ENCODE results near the gene UMODL1.

The UMODL1 gene, protein sequence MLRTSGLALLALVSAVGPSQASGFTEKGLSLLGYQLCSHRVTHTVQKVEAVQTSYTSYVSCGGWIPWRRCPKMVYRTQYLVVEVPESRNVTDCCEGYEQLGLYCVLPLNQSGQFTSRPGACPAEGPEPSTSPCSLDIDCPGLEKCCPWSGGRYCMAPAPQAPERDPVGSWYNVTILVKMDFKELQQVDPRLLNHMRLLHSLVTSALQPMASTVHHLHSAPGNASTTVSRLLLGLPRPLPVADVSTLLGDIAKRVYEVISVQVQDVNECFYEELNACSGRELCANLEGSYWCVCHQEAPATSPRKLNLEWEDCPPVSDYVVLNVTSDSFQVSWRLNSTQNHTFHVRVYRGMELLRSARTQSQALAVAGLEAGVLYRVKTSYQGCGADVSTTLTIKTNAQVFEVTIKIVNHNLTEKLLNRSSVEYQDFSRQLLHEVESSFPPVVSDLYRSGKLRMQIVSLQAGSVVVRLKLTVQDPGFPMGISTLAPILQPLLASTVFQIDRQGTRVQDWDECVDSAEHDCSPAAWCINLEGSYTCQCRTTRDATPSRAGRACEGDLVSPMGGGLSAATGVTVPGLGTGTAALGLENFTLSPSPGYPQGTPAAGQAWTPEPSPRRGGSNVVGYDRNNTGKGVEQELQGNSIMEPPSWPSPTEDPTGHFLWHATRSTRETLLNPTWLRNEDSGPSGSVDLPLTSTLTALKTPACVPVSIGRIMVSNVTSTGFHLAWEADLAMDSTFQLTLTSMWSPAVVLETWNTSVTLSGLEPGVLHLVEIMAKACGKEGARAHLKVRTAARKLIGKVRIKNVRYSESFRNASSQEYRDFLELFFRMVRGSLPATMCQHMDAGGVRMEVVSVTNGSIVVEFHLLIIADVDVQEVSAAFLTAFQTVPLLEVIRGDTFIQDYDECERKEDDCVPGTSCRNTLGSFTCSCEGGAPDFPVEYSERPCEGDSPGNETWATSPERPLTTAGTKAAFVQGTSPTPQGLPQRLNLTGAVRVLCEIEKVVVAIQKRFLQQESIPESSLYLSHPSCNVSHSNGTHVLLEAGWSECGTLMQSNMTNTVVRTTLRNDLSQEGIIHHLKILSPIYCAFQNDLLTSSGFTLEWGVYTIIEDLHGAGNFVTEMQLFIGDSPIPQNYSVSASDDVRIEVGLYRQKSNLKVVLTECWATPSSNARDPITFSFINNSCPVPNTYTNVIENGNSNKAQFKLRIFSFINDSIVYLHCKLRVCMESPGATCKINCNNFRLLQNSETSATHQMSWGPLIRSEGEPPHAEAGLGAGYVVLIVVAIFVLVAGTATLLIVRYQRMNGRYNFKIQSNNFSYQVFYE

DNA sequence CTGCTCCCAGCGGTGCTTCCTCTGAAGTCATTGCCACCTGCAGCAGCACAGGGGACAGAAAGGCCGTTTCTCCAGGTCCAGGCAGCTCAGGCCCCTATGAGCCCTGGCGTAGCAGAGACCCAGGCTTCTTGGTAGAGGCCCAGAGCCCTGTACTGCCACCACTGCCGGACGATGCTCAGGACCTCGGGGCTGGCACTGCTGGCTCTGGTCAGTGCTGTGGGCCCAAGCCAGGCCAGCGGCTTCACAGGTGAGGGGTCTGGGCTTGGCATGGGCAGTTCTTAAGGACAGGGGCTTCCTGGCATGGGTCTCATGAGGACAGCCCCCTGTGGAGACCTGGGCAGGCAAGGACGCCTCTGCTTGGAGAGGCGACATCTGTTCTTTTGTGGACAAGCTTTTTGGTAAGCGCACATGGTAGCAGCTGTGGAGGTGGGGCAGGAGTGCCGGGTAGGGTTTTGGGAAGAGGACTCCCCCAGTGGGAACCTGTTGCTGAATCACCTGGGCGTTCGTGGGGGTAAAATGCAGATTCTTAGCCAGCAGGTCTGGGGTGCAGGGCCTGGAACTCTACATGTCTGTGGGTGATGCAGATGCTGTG, at the start of gene UMODL1:
TSS of gene UMODL1 (plus strand) at position 172 of the 592 bp plus-strand sequence. CDS start at position 172, 0 bp downstream.
- Mint-ChIP-seq H3K4me3 (no peak within 1 kb of the TSS), H3K27me3 (ENCODE audit: low read depth) (peaks cover 4% of the 10 kb centered on the region), H3K27ac (no peak within 1 kb of the TSS), H3K36me3 (ENCODE audit: low read depth) (no peaks in the 10 kb centered on the region), H3K9me3 (no peaks in the 10 kb centered on the region), H3K4me1 (ENCODE audit: low read depth) (no peaks in the 10 kb centered on the region)

DNA sequence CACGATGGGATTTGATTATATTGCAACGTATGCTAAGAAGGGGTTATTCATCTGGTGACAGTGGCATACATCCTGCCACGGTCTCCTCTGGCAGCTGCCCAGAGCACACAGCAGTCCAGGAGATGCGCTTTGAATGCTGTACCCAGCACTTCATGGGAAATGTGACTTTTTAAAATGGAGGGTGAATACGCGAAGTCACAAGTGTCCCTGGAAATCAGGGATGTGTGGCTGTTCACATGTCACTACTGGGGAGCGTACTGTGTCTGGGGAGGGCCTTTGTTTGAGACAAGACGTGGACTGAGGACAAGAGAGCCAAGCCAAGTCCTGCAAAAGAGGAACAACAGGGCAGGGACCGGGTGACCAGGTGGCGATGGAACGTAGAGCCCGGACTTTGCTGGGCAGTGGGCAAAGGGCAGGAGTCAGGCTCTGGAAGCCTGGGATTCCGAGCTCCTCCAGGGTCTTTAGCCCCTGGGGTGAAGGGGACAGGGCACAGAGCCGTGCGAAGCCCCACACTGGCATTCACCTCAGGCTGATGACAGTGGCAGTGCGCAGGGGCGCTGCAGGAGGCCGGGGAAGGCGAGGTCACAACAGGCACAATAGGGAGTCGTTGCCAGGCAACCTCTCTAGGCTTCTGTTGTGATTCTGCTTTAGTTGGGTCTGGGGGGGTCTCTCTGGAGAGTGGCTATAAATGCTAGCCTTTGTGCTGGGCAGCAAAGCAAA, 49.6 kb upstream of the UMODL1 start:
- H3K9me3 Mint-ChIP-seq, result no peaks in the 10 kb centered on the region
- no peak overlapping the region for H3K27ac Mint-ChIP-seq
- peaks cover 4% of the 10 kb centered on the region for H3K27me3 Mint-ChIP-seq (ENCODE audit: low read depth)
- no peaks in the 10 kb centered on the region for H3K4me1 Mint-ChIP-seq (ENCODE audit: low read depth)
- no peak overlapping the region for H3K4me3 Mint-ChIP-seq
- no peaks in the 10 kb centered on the region for H3K36me3 Mint-ChIP-seq (ENCODE audit: low read depth)

DNA sequence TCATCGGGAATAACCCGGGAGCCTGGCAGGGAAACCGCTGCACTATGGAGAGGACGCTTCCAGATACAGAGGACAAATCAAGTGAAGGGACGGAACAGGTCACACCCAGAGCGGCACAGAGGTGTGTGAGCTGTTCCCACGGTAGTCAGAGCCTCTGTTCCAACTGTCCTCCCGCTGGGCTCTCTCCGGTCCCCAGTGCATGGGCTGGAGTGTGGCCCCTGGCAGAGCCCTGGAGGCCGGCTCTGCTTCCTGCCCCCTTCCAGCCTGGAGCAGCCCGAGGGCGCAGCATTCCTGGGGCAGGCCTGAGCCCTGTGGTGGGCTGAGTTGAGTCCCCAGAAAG, 49.1 kb upstream of the UMODL1 start:
- H3K9me3 Mint-ChIP-seq, result no peaks in the 10 kb centered on the region
- no peak overlapping the region for H3K27ac Mint-ChIP-seq
- H3K36me3 Mint-ChIP-seq (ENCODE audit: low read depth), result no peaks in the 10 kb centered on the region
- H3K27me3 Mint-ChIP-seq (ENCODE audit: low read depth), result peaks cover 4% of the 10 kb centered on the region
- no peak overlapping the region for H3K4me3 Mint-ChIP-seq
- no peaks in the 10 kb centered on the region for H3K4me1 Mint-ChIP-seq (ENCODE audit: low read depth)

DNA sequence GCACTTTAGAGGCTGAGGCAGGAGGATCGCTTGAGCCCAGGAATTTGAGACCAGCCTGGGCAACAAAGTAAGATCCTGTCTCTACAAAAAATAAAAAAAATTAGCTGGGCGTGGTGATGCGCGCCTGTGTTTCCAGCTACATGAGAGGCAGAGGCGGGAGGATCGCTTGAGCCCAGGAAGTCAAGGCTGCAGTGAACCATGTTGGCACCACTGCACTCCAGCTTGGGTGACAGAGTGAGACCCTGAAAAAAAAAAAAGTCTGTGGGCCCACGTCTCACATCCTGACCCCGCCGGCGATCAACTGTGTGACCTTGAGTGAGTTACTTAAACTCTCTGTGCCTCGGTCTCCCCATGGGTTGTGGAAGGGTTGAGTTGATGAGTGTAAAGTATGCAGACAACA, 48.2 kb upstream of the UMODL1 start:
- H3K27ac Mint-ChIP-seq, result no peak overlapping the region
- no peaks in the 10 kb centered on the region for H3K9me3 Mint-ChIP-seq
- no peaks in the 10 kb centered on the region for H3K4me1 Mint-ChIP-seq (ENCODE audit: low read depth)
- H3K27me3 Mint-ChIP-seq (ENCODE audit: low read depth), result peaks cover 4% of the 10 kb centered on the region
- no peaks in the 10 kb centered on the region for H3K36me3 Mint-ChIP-seq (ENCODE audit: low read depth)
- no peak overlapping the region for H3K4me3 Mint-ChIP-seq

DNA sequence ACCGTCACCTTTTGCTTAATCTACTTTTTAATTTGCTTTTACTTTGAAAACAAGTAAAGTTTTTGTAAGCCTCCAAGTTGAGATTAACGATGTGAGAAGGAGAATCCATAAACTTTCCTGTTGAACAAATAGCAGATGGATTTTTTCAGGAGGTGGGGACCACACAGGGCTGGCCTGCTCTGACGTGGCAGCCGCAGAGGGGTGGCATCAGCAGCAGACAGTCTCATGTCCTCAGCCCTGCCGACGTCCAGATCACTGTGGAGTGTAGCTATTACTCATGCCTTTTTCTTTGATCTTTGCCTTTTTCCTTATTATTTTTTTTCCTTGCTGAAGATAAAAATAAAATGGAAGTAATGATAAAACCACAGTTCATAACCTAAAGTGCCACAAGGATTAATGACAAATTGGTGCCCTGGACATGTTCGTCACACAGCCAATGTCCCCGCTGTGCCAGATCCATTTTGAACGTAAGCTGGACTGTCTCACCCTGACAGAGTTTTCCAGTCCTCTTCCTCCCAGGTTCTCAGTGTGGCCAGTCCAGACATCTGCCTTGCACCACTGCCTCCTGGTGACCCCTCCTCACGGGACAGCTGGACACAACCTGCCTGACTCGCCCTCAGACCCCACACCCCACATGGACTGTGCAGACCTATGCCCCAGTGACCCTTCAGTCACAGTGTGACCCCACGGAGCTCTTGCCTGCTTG, 45.6 kb upstream of the UMODL1 start:
- Mint-ChIP-seq H3K27me3 (ENCODE audit: low read depth) (no peaks in the 10 kb centered on the region), H3K4me3 (no peak overlapping the region), H3K4me1 (ENCODE audit: low read depth) (no peaks in the 10 kb centered on the region), H3K9me3 (no peaks in the 10 kb centered on the region), H3K27ac (no peak overlapping the region), H3K36me3 (ENCODE audit: low read depth) (no peaks in the 10 kb centered on the region)

DNA sequence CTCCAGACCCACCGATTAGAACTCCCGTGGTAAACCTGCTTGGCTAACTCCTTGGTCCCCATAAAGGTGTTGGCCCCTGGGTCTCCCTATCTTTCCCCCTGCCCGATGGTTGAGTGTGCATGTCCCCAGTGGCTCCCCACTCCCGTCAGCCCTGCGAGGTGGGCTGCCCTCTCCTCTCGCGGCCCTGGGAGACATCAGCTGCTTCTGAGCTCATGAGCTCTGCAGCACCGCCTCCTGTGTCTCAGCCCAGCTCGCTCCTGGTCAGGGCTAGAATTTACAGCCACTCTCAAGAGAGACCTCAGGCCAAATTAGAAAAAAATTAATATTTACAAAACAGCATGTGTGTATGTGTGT, 45.1 kb upstream of the UMODL1 start:
- H3K27me3 Mint-ChIP-seq (ENCODE audit: low read depth), result no peaks in the 10 kb centered on the region
- H3K36me3 Mint-ChIP-seq (ENCODE audit: low read depth), result no peaks in the 10 kb centered on the region
- H3K4me3 Mint-ChIP-seq, result no peak overlapping the region
- H3K9me3 Mint-ChIP-seq, result no peaks in the 10 kb centered on the region
- H3K27ac Mint-ChIP-seq, result no peak overlapping the region
- no peaks in the 10 kb centered on the region for H3K4me1 Mint-ChIP-seq (ENCODE audit: low read depth)

DNA sequence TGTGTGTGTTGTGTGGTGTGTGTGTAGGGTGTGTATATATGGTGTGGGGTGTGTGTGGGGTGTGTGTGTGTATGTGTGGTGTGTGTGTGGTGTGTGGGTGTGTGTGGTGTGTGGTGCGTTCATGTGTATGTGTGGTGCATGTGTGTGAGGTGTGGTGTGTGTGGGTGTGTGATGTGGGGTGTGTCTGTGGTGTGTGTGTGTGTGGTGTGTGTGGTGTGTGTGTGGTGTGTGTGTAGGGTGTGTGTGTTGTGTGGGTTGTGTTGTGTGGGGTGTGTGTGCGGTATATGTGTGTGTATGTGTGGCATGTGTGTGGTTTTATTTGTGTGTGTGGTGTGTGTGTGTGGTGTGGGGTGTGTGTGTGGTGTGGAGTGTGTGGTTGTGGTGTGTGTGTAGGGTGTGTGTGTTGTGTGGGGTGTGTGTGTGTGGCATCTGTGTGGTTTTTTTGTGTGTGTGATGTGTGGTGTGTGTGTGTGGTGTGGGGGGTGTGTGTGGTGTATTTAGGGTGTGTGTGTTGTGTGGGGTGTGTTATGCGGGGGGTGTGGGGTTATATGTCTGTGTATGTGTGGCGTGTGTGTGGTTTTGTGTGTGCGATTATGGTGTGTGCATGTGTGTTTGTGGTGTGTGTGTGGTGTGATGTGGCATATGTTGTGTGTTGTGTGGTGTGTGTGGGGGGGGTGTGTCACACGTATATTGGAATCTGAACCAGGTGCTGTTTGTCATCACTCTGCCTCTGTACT, 43.9 kb upstream of the UMODL1 start:
- no peaks in the 10 kb centered on the region for H3K27me3 Mint-ChIP-seq (ENCODE audit: low read depth)
- H3K27ac Mint-ChIP-seq, result no peak overlapping the region
- H3K9me3 Mint-ChIP-seq, result no peaks in the 10 kb centered on the region
- no peak overlapping the region for H3K4me3 Mint-ChIP-seq
- H3K4me1 Mint-ChIP-seq (ENCODE audit: low read depth), result no peaks in the 10 kb centered on the region
- no peaks in the 10 kb centered on the region for H3K36me3 Mint-ChIP-seq (ENCODE audit: low read depth)

DNA sequence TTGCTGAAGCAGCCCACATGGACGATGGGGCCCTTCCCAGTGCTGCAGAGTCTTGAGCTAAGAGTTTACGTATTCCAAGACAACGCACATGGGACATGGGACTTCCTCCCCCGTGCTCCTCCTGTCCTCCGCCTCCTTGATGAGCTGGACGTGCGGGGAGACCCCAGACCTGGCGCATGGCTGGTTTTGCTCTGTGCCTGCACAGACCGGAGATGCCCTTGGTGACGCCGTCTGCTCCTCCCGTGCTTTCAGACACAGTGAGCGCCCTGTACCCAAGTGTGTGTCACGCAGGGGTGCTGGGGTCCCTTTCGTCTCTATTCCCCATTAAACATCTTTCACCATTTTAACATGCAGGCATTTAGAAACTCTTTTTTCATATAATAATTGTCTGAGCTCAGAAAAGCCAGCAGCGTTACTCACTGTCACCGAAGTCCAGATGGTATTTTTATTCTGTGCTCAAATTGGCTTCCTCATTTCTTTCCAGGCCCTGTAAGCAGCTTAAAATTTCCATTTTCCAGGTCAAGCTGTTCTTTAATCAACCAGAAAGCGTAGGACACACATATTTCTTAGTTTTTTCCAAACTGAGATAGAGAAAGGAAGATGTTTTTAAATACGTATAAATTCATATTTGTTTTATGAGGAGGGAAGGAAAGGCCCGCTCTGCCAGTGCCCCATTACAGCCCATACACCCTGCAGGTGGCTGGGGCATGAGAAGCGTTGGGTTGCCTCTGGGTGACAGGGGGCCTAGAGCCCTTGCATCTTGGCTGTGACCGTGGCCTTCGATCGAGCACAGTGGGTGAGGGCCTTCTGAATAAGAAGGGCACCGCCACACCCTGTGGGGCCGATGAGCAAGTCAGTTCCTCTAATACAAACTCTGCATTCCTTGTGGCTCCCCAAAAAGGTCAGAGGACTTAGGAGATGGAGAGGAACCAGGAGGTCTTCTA, 43.0 kb upstream of the UMODL1 start:
- Mint-ChIP-seq H3K27ac (no peak overlapping the region), H3K4me3 (no peak overlapping the region), H3K4me1 (ENCODE audit: low read depth) (no peaks in the 10 kb centered on the region), H3K27me3 (ENCODE audit: low read depth) (no peaks in the 10 kb centered on the region), H3K36me3 (ENCODE audit: low read depth) (no peaks in the 10 kb centered on the region), H3K9me3 (no peaks in the 10 kb centered on the region)

DNA sequence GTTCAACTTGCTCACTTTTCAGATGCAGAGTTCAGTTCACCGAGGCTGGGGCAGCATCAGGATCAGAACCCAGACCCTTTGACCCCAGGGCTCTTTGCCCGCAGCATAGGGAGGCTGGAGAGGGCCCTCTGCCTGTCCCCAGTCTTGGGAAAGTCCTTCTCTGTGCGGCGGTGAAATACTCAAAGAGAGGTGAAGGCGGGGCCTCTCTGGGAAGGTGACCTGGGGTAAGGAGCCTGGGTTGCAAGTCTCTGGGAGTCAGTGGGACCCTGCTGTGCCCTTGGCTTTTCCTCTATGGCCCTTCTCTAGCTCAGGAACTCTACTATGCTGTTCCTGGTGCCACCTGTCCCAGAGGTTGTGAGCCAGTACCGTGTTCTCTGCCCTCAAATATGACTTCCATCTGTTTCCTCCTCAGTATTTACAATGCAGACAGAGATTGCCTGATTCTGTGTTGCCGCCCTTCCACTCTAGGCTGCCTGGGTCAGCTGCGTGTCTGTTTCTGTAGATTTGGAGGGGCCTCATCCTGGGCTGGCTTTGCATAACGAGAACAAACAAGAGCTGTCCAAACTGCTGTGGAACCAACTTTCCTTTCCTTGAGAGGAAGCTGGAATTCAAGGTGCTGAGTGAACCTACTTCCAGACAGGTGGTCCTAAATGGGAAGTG, 42.2 kb upstream of the UMODL1 start:
- Mint-ChIP-seq H3K9me3 (no peaks in the 10 kb centered on the region), H3K4me3 (no peak overlapping the region), H3K36me3 (ENCODE audit: low read depth) (no peaks in the 10 kb centered on the region), H3K4me1 (ENCODE audit: low read depth) (no peaks in the 10 kb centered on the region), H3K27me3 (ENCODE audit: low read depth) (no peaks in the 10 kb centered on the region), H3K27ac (no peak overlapping the region)

DNA sequence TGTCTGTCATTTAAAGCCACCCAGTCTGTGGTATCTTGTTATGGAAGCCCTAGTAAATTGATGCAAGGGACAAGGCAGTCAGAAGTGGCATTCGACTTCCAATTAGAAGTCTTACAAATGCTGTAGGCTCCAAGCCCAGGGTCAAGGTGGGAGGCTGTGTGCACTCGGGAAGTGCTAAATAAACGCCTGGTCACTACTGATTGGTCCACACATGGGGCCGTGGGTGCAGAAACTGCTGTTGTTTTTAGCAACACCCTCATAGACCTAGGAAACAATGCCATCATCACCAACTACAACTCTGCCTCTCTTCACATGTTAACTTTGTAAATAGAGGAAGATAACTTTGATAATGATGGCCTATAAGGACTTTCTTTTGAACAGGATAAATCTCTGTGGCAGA, 40.8 kb upstream of the UMODL1 start:
- H3K27me3 Mint-ChIP-seq (ENCODE audit: low read depth), result no peaks in the 10 kb centered on the region
- no peak overlapping the region for H3K27ac Mint-ChIP-seq
- H3K36me3 Mint-ChIP-seq (ENCODE audit: low read depth), result no peaks in the 10 kb centered on the region
- H3K4me3 Mint-ChIP-seq, result no peak overlapping the region
- no peaks in the 10 kb centered on the region for H3K9me3 Mint-ChIP-seq
- no peaks in the 10 kb centered on the region for H3K4me1 Mint-ChIP-seq (ENCODE audit: low read depth)

DNA sequence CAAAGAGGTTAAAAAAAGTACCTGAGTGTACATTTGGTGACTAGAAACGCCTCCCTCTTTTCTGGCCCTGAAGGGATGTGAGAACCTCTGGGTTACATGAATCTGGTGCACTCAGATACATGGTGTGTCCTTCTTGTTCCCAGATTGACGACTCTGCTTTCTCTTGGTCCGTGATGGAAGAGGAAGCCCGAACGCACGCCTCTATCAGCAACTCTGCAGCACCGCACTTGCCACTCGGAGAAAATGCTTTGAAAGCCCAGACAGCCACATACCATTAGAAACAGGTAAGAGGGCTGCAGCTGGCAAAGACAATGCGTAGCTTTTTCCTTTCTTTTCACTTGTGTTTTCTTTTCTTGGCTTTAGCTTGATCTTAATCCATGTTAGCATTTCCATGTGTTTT, 39.9 kb upstream of the UMODL1 start:
- H3K27ac Mint-ChIP-seq, result no peak overlapping the region
- no peaks in the 10 kb centered on the region for H3K4me1 Mint-ChIP-seq (ENCODE audit: low read depth)
- no peaks in the 10 kb centered on the region for H3K27me3 Mint-ChIP-seq (ENCODE audit: low read depth)
- H3K9me3 Mint-ChIP-seq, result no peaks in the 10 kb centered on the region
- no peaks in the 10 kb centered on the region for H3K36me3 Mint-ChIP-seq (ENCODE audit: low read depth)
- no peak overlapping the region for H3K4me3 Mint-ChIP-seq

DNA sequence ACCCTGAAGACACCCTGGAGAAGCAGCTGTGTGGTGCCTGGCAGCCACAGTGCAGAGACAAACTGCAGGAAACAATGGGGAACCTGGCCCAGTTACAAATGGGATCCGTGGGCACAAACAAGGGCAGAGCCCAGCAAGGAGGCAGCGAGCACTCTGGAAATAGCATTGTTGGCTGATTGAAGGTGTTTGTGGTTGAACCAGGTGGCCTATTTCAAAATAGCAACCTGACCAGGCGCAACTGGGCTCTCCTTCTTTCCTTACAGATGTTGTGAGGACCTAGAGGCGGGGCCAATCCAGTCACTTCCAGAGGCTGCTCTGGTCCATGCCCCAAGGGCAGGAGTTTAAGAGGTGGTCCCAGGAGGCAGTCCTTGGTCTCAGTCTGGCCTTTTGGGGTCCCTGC, 39.3 kb upstream of the UMODL1 start:
- Mint-ChIP-seq H3K27me3 (ENCODE audit: low read depth) (no peaks in the 10 kb centered on the region), H3K4me1 (ENCODE audit: low read depth) (no peaks in the 10 kb centered on the region), H3K9me3 (no peaks in the 10 kb centered on the region), H3K4me3 (no peak overlapping the region), H3K36me3 (ENCODE audit: low read depth) (no peaks in the 10 kb centered on the region), H3K27ac (no peak overlapping the region)

All from T-helper 1 cell treated with Interleukin-12 subunit alpha and Interleukin-12 subunit beta and Interleukin-4 antibody, amounts not matched to agents 30 μg/mL and 1 μg/mL, for 36 hours (primary cell).